GM18520 (cell line): ENCODE measurements around the gene FOXP1.

Experiments used
- ATAC-seq: cut with Tn5 transposase; IDR thresholded peaks from one replicate; pipeline ENCODE4 v1.9.1; 2021; ENCODE audit not compliant: unreplicated experiment

Gene FOXP1

GRCh38 chr3:70974747-70975146 lies 608.8 kb downstream of the FOXP1 start:
- no peak for ATAC-seq

DNA sequence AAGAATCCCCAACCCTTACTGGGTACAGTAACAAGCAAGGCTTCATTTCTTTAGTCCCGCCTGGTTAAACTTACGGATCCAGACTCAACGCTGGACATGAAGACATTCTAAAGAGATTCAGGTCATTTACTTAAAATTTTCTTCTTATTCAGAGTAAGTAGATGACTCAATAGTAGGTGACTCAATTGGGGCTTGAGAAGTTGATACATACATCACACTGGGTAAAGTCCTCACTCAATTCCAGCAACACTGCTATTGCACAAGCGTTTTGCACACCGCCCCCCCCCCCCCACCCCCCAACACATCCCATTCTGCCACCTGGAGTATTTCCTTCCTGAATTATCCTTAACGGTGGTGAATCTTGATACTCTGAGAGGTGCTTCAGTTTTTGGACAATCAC lies 610.0 kb downstream of the FOXP1 start:
- ATAC-seq: no peak

DNA sequence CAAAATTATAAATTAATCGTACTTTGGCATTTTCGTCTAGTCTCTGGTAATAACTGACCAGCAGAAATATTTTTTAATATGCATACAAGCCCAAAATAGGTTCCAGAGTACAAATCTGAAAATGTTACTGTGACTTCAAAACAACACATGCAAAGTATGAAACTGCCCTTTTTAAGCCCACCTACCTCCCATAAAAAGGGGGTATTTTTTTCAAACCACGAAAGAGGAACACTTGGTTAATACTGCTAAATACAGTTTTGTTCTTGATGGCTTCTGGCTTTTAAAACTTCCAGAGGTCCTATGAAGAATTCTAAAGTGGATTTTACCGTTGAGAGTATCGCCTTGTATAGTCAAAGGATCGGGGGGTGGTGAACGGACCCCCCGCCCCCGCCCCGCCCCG lies 610.7 kb downstream of the FOXP1 start:
- no peak for ATAC-seq

GRCh38 chr3:70970952-70971351 lies 612.6 kb downstream of the FOXP1 start:
- ATAC-seq: no peak

GRCh38 chr3:70970171-70970570 lies 613.4 kb downstream of the FOXP1 start:
- ATAC-seq: no peak

GRCh38 chr3:70963431-70964275 lies 619.9 kb downstream of the FOXP1 start:
- ATAC-seq: no peak

GRCh38 chr3:70959506-70960291 lies 623.8 kb downstream of the FOXP1 start:
- no peak for ATAC-seq

DNA sequence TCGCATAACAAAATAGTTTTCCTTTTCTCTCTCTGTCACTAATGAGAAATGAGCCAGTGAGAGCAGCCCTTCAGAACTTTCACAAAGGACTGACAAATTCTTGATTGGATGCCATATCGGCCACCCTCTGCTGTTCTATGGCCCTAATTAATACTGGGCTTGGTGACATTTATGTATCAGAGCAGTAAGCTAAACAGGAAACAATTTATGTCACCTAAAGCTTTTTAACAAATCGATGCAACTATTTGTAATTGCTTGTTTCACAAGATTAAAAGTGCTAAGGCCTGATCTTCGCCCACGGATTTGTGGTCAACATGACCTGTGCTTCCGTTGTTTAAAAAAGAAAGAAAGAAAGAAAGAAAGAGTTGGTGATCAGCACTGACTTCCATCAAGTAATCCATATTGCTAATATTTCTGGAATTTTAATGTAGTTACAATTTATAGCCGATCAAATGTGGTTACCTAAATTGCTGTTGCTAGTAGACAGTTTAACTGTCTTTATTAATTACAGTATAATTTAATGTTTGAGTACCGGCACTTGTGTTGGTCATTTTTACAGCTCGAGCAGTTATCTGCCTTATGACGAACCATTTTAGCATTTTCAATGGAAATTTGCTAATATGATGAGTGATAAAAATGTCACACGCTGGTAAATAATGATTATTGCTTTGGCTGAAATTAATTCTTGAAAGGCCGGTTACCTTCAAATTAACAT lies 631.3 kb downstream of the FOXP1 start:
- no peak for ATAC-seq

GRCh38 chr3:70951316-70951715 lies 632.2 kb downstream of the FOXP1 start:
- ATAC-seq: no peak

- no peak for ATAC-seq
These were observed 635.9 kb downstream of the FOXP1 start for GRCh38 chr3:70947579-70947978.

- no peak for ATAC-seq
These were observed 639.6 kb downstream of the FOXP1 start for GRCh38 chr3:70943886-70944285.

GRCh38 chr3:70933105-70933810 lies 650.3 kb downstream of the FOXP1 start:
- no peak for ATAC-seq

DNA sequence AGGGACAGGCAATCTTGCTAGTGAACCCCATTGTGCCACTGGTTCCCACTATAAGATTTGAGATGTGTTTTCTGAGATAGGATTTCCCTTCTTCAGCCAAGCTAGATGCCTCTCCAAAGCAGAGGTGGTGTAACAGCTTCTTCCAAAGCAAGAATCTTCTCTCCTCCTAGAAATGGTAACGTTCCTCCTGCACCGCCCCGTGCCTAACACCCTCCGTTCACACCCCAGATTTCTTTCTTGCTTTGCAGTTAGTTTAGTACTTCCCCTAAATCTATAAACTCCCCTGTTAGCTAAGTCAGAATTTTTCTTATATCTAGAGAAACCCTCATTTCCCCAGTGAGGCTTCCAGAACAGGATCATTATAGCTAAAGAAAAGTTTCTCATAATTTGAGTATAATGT lies 653.5 kb downstream of the FOXP1 start:
- no peak for ATAC-seq

DNA sequence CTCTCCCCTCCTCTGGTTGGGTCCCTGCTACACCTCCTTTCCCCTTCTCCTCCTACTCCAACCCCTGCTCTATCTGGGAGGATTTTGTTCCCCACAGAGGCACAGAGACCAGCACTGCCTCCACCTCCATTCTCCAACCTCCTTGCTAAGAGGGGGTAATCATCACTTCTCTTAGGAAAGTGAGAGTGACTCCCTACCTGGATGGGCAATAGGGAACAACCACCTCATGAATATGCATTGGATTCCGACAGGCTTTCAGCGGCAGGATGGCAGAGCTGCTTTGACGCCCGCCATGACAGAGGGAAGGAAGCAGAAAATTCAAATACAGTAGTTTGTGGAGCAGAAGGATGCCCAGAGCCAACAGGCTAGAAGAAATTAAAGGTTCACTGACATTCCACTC lies 656.3 kb downstream of the FOXP1 start:
- no peak for ATAC-seq

DNA sequence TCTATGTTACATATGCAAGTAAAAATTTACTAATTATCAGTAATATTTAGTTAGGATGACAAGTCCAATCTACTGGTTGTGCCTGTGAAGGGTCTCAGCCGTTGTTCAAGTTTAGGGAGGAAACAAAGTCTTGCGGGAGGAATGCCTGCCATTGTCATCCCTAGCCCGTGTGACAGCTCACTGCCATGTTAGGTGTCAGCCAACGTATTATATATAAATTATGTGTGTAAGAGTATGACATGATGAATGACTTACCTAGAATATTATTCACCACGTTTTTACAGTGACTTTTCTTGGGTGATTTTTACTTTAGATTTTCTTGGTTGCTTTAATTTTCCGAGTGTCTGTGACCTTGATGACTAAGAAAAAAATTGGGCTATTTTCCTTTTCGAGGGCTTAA lies 656.7 kb downstream of the FOXP1 start:
- no peak for ATAC-seq

GRCh38 chr3:70919661-70920060 lies 663.9 kb downstream of the FOXP1 start:
- no peak for ATAC-seq

DNA sequence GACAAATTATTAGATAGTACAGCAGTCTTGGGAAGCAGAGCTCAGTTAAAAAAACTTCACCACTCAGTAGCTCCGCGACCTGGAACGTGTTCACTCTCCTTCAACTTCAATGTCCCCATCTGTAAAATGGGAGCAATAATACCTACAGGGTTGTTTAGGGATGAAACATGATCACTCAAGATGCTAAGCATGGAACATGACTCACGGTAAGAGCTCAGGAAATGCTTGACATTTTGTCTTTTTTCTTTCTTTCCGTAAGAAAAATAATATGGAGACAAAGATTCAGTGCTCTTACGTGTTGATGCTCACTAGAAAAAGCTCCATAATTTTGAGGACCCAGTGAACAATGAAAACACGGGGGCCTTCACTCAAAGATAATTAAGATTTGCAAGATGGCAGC lies 664.4 kb downstream of the FOXP1 start:
- no peak for ATAC-seq

GRCh38 chr3:70916375-70917055 lies 667.0 kb downstream of the FOXP1 start:
- no peak for ATAC-seq

- ATAC-seq: no peak
These were observed 668.7 kb downstream of the FOXP1 start for GRCh38 chr3:70914862-70915261.

GRCh38 chr3:70911719-70912118 lies 671.8 kb downstream of the FOXP1 start:
- ATAC-seq: no peak
